GM21447 (cell line): Measurements from ENCODE around the gene MTRF1L.
A peak's percentile ranks its signal among the peaks of the same experiment; 100 is the strongest.

ENCODE experiments used
- ATAC-seq: cut with Tn5 transposase; IDR thresholded peaks from one replicate; pipeline ENCODE4 v1.9.1; 2021; ENCODE audit not compliant: unreplicated experiment

MTRF1L gene

GRCh38 chr6:153002613-153003365 lies at the start of gene MTRF1L:
MTRF1L (minus strand) TSS chr6:153002709; CDS start chr6:153002685, 24 bp downstream.
- peak; percentile 91 for ATAC-seq

- no peak for ATAC-seq
Measured at GRCh38 chr6:153051801-153052200, 49.3 kb upstream of the MTRF1L start.

GRCh38 chr6:153048631-153049030 lies 46.1 kb upstream of the MTRF1L start:
- ATAC-seq = no peak

GRCh38 chr6:153047386-153047785 lies 44.9 kb upstream of the MTRF1L start:
- ATAC-seq = no peak

- no peak for ATAC-seq
Measured at GRCh38 chr6:153045271-153045670, 42.8 kb upstream of the MTRF1L start.

GRCh38 chr6:153044295-153044694 lies 41.8 kb upstream of the MTRF1L start:
- no peak for ATAC-seq

GRCh38 chr6:153043719-153044118 lies 41.2 kb upstream of the MTRF1L start:
- no peak for ATAC-seq

GRCh38 chr6:153038378-153039057 lies 36.0 kb upstream of the MTRF1L start:
- no peak for ATAC-seq

GRCh38 chr6:153034139-153034538 lies 31.6 kb upstream of the MTRF1L start:
- no peak for ATAC-seq

GRCh38 chr6:153032255-153032882 lies 29.9 kb upstream of the MTRF1L start:
- ATAC-seq = no peak

GRCh38 chr6:153031335-153031955 lies 28.9 kb upstream of the MTRF1L start:
- no peak for ATAC-seq

- no peak for ATAC-seq
Measured at GRCh38 chr6:153028963-153029362, 26.5 kb upstream of the MTRF1L start.

GRCh38 chr6:153028286-153028685 lies 25.8 kb upstream of the MTRF1L start:
- no peak for ATAC-seq

- no peak for ATAC-seq
Measured at GRCh38 chr6:153027480-153027879, 25.0 kb upstream of the MTRF1L start.

GRCh38 chr6:153024709-153025017 lies 22.2 kb upstream of the MTRF1L start:
- no peak for ATAC-seq

GRCh38 chr6:153023977-153024708 lies 21.6 kb upstream of the MTRF1L start:
- ATAC-seq = peak; percentile 100

- no peak for ATAC-seq
Measured at GRCh38 chr6:153018355-153018754, 15.8 kb upstream of the MTRF1L start.

GRCh38 chr6:153016846-153017245 lies 14.3 kb upstream of the MTRF1L start:
- no peak for ATAC-seq

GRCh38 chr6:153015094-153015640 lies 12.7 kb upstream of the MTRF1L start:
- no peak for ATAC-seq

- no peak for ATAC-seq
Measured at GRCh38 chr6:153013438-153013837, 10.9 kb upstream of the MTRF1L start.

GRCh38 chr6:153012856-153013255 lies 10.3 kb upstream of the MTRF1L start:
- no peak for ATAC-seq
